ENCODE results near the gene TRIM44. TPM values are rescaled to one million over a fixed set of nuclear protein-coding genes. Genes with fewer than 3 reads are reported as not detected.
A peak's percentile ranks its signal among the peaks of the same experiment; 100 is the strongest.

TRIM44 gene
- total RNA-seq, 1 experiment from 2014 or later: 191 TPM

DNA sequence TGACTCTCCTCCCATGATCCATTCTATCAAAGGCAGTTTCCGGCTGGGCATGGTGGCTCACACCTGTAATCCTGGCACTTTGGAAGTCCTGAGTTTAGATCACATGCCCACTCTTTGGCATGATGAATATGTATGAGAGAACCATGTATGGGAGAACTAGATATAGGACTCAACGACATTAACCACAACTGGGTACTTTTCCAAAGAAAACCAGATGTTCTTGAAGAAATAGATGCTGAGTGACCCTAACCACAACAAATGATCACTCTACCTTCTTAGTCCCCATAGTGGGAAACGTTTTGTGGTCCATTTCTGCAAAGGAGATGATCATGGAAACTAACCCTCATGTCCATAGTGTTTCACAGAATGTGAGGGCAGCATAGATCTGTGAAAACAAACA lies 30.7 kb upstream of the TRIM44 start:
- CTCF ChIA-PET: no interaction called here
- DNase-seq (ENCODE audit: low spot score): no peak
- TF ChIP-seq, protein P1, sequence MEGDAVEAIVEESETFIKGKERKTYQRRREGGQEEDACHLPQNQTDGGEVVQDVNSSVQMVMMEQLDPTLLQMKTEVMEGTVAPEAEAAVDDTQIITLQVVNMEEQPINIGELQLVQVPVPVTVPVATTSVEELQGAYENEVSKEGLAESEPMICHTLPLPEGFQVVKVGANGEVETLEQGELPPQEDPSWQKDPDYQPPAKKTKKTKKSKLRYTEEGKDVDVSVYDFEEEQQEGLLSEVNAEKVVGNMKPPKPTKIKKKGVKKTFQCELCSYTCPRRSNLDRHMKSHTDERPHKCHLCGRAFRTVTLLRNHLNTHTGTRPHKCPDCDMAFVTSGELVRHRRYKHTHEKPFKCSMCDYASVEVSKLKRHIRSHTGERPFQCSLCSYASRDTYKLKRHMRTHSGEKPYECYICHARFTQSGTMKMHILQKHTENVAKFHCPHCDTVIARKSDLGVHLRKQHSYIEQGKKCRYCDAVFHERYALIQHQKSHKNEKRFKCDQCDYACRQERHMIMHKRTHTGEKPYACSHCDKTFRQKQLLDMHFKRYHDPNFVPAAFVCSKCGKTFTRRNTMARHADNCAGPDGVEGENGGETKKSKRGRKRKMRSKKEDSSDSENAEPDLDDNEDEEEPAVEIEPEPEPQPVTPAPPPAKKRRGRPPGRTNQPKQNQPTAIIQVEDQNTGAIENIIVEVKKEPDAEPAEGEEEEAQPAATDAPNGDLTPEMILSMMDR (conservative IDR thresholded peaks at IDR 0.05; ENCODE audit: low read depth, low read length): no peak
- POLR2A ChIA-PET (ENCODE audit: low non-redundant PET): no interaction called here
- Histone ChIP-seq H3K36me3 (ENCODE audit: insufficient read depth, low read length, poor library complexity, severe bottlenecking) (no peaks in the 10 kb centered on the region), H3K9me3 (ENCODE audit: low read depth, low read length, poor library complexity, severe bottlenecking) (no peaks in the 10 kb centered on the region), H3K27ac (ENCODE audit: low read depth, low read length, poor library complexity, severe bottlenecking) (no peak overlapping the region), H3K27me3 (replicated peaks; ENCODE audit: insufficient read depth, low read depth, low read length, poor library complexity) (no peaks in the 10 kb centered on the region), H3K4me3 (ENCODE audit: low read depth, low read length, poor library complexity, severe bottlenecking) (no peak overlapping the region), H3K4me1 (ENCODE audit: insufficient read depth, low read length, poor library complexity, severe bottlenecking) (peaks cover 32% of the 10 kb centered on the region)
- intact Hi-C loops (cut with micrococcal nuclease; ENCODE audit: unreplicated experiment): no loop called here
- no TSS peak for BruUV-seq (replicated peaks)

DNA sequence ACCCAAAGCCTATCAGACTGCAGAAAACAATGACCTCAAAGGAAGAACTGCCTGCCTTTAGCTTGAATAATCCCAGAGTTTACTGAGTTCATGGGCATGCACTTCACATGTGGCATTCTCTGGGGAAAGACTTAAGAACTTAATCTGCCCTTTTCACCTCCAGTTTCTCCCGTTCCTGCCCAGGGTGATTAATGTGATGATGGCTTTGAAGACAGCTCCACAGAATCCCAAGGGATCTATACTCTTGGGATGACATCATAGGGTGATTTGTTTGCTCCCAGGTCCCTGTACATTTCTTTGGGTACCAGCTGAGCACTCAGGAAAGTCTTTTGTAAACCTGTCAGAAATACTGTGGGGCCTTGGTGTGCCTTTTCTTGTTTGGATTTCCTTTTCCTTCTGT lies 30.3 kb upstream of the TRIM44 start:
- TF ChIP-seq, protein P1 (conservative IDR thresholded peaks at IDR 0.05; ENCODE audit: low read depth, low read length): no peak
- no peak for TF ChIP-seq EZH2 (IDR thresholded peaks at IDR 0.05; ENCODE audit: borderline replicate concordance, low read depth, low read length, poor library complexity, severe bottlenecking)
- ChIA-PET CTCF (no interaction called here), POLR2A (ENCODE audit: low non-redundant PET) (no interaction called here)
- H3K4me1 ChIP-seq (ENCODE audit: insufficient read depth, low read length, poor library complexity, severe bottlenecking): peaks cover 32% of the 10 kb centered on the region
- no peak overlapping the region for H3K4me3 ChIP-seq (ENCODE audit: low read depth, low read length, poor library complexity, severe bottlenecking)
- H3K27ac ChIP-seq (ENCODE audit: low read depth, low read length, poor library complexity, severe bottlenecking): no peak overlapping the region
- intact Hi-C loops (cut with micrococcal nuclease; ENCODE audit: unreplicated experiment): no loop called here
- no peaks in the 10 kb centered on the region for H3K36me3 ChIP-seq (ENCODE audit: insufficient read depth, low read length, poor library complexity, severe bottlenecking)
- no peaks in the 10 kb centered on the region for H3K27me3 ChIP-seq (replicated peaks; ENCODE audit: insufficient read depth, low read depth, low read length, poor library complexity)
- BruUV-seq (replicated peaks): no TSS peak
- peak; percentile 84 for DNase-seq (ENCODE audit: low spot score)
- H3K9me3 ChIP-seq (ENCODE audit: low read depth, low read length, poor library complexity, severe bottlenecking): no peaks in the 10 kb centered on the region

DNA sequence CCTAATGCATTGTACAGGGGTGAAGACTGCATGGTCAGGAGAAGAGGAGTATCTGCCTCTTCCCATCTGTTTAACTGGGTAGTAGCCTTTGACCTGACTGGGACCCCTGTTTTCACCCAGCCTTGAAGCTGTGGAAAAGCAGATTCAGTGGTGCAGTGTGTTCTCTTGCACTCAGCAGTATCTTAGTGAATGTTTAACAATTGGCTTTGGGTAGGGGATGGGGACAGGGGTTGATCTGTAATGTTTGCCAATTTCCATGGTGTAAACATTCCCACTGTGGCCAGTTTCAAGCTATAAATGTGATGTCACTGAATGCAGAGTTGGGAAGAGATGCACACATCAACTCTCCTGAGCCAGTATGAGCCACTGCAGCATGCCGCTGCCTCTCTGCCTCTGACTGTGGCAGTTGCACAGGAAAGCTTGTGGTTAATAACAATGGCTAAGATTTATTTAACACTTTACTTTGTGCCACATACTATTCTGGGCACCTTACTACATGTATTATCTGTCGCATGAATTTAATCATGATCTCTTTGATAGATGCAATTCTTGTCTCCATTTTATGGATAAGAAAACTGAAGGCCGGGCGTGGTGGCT lies 28.6 kb upstream of the TRIM44 start:
- TF ChIP-seq, protein P1 (conservative IDR thresholded peaks at IDR 0.05; ENCODE audit: low read depth, low read length): no peak
- no peak for TF ChIP-seq EZH2 (IDR thresholded peaks at IDR 0.05; ENCODE audit: borderline replicate concordance, low read depth, low read length, poor library complexity, severe bottlenecking)
- no peaks in the 10 kb centered on the region for H3K27me3 ChIP-seq (replicated peaks; ENCODE audit: insufficient read depth, low read depth, low read length, poor library complexity)
- no TSS peak for BruUV-seq (replicated peaks)
- H3K4me3 ChIP-seq (ENCODE audit: low read depth, low read length, poor library complexity, severe bottlenecking): no peak overlapping the region
- CTCF ChIA-PET: no interaction called here
- POLR2A ChIA-PET (ENCODE audit: low non-redundant PET): interaction anchor here (0.8 kb wide), 1 partner anchor 25 kb away, joined by 3 read pairs; no protein-coding TSS in a partner anchor
- H3K36me3 ChIP-seq (ENCODE audit: insufficient read depth, low read length, poor library complexity, severe bottlenecking): no peaks in the 10 kb centered on the region
- no peak for DNase-seq (ENCODE audit: low spot score)
- no peaks in the 10 kb centered on the region for H3K9me3 ChIP-seq (ENCODE audit: low read depth, low read length, poor library complexity, severe bottlenecking)
- peaks cover 27% of the 10 kb centered on the region for H3K4me1 ChIP-seq (ENCODE audit: insufficient read depth, low read length, poor library complexity, severe bottlenecking)
- H3K27ac ChIP-seq (ENCODE audit: low read depth, low read length, poor library complexity, severe bottlenecking): no peak overlapping the region
- intact Hi-C loops (cut with micrococcal nuclease; ENCODE audit: unreplicated experiment): no loop called here
